Activated naive CD4-positive, alpha-beta T cell treated with anti-CD3 and anti-CD28 coated beads for 36 hours (primary cell): ENCODE data around the gene GCC2. TPM values are rescaled to one million over a fixed set of nuclear protein-coding genes. Genes with fewer than 3 reads are reported as not detected.
"Not testable (repeated sequence)": the region's sequence is repeated elsewhere in the genome, so short reads cannot be mapped to it uniquely, and the experiment has no call there.

ENCODE experiments used
- CTCF ChIA-PET: fragments of 350-600 bp; sonication (Branson Sonifier 250); formaldehyde crosslinking; loops from one replicate; lab custom pipeline; 2021; ENCODE audit warnings: antibody characterized with exemption; lab: Charles Lee
- DNase-seq: peaks from one replicate; pipeline ENCODE4 v3.0.0-alpha.2; 2020
- H3K27ac Mint-ChIP-seq: one replicate; pipeline ENCODE4 v1.8.0; 2021; ENCODE audit warnings: mild to moderate bottlenecking, mixed read lengths
- H3K27me3 Mint-ChIP-seq: one replicate; pipeline ENCODE4 v1.8.0; 2021; ENCODE audit warnings: low read depth, mixed read lengths
- H3K36me3 Mint-ChIP-seq: one replicate; pipeline ENCODE4 v1.8.0; 2021; ENCODE audit warnings: low read depth, mixed read lengths
- H3K4me1 Mint-ChIP-seq: one replicate; pipeline ENCODE4 v1.8.0; 2021; ENCODE audit warnings: low read depth, mixed read lengths
- H3K4me3 Mint-ChIP-seq: one replicate; pipeline ENCODE4 v1.8.0; 2021; ENCODE audit warnings: mild to moderate bottlenecking, moderate library complexity, mixed read lengths
- H3K9me3 Mint-ChIP-seq: one replicate; pipeline ENCODE4 v1.8.0; 2021; ENCODE audit warnings: mixed read lengths
- intact Hi-C: fragments of 100-400 bp; cut with micrococcal nuclease; formaldehyde crosslinking; loops from one replicate; pipeline ENCODE4 v1.15.1; 2023
- total RNA-seq, 2 experiments: library from RNA; stranded (reverse); gene quantifications; one replicate each; pipeline ENCODE4 v1.2.3, GENCODE V29; 2021

Gene GCC2
- total RNA-seq, 2 experiments from 2014 or later, result 33.5 to 39.4 TPM

- H3K4me1 Mint-ChIP-seq, result peaks cover 25% of the 10 kb centered on the region
- CTCF ChIA-PET, result interaction anchor here (0.6 to 1.3 kb wide), 3 partner anchors 136 to 189 kb away, joined by 3 read pairs; no protein-coding TSS in a partner anchor
- H3K36me3 Mint-ChIP-seq, result peaks cover 13% of the 10 kb centered on the region
- intact Hi-C loops, result loop anchor here (2.0 to 5.0 kb wide), 4 partner anchors 137 to 585 kb away; partner anchors contain the start of gene RANBP2
- no peaks in the 10 kb centered on the region for H3K27me3 Mint-ChIP-seq
- peak overlapping the region; percentile 91 for H3K27ac Mint-ChIP-seq
- H3K9me3 Mint-ChIP-seq, result peaks cover 2% of the 10 kb centered on the region
- H3K4me3 Mint-ChIP-seq, result peak overlapping the region; percentile 87
- DNase-seq, result no peak
Measured at GRCh38 chr2:108447947-108448677, 894 bp upstream of the GCC2 start.

DNA sequence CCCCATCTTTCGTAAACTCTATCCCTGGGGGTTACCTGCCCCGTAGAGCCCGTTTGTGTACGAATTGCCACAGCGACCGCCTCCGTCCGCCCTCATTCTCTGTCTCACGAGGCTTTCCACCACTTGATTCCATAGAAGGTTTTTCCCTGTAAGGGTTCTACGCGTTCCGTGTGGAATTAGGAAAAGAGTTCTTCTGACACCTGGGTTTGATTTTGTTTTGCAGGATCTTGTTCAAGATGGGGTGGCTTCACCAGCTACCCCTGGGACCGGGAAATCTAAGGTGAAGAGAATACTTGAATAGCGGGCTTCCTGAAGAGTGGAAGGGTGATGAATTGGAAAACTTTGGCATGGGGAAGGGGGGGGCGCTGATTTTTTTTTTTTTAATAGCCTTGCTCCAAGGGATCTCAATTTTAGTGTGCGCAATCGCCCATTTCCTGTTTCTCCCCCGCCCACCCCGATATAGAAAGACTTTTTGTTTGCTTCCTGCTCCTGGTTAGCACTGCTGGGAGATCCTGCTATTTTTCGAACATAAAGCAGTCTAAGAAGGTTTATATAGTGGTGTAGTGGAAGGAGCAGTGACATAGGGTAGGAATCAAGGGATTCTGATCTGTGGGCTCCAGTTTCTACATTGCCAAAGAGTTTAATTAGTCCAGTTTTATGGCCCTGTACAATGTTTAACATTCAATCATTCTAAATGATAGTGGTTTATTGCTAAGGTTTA, 564 bp downstream of the GCC2 start:
- peak overlapping the region; percentile 91 for H3K27ac Mint-ChIP-seq
- H3K4me1 Mint-ChIP-seq, result peaks cover 28% of the 10 kb centered on the region
- CTCF ChIA-PET, result interaction anchor here (1.3 kb wide), 1 partner anchor 188 kb away, joined by 3 read pairs; no protein-coding TSS in a partner anchor
- no peaks in the 10 kb centered on the region for H3K9me3 Mint-ChIP-seq
- peak overlapping the region; percentile 87 for H3K4me3 Mint-ChIP-seq
- DNase-seq, result peak; percentile 64
- no peaks in the 10 kb centered on the region for H3K27me3 Mint-ChIP-seq
- intact Hi-C loops, result loop anchor here (1.0 to 5.0 kb wide), 8 partner anchors 9 to 583 kb away; partner anchors contain the start of genes LIMS1 and RANBP2
- H3K36me3 Mint-ChIP-seq, result peaks cover 22% of the 10 kb centered on the region

DNA sequence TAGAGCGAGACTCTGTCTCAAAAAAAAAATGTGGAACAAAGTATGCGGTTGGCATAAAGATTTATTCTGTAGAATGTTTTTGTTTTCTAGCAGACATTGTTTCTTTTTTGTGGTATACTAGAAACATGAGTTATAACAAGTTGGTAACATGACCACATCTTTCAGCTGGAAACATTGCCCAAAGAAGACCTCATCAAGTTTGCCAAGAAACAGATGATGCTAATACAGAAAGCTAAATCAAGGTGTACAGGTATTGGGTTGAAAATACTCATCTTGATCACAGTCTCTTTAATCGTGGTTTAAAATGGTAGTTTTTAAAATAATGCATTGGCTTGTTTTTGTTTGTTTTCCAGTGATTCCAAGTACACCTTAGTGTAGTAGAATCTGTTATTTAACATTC, 1.9 kb downstream of the GCC2 start:
- H3K4me3 Mint-ChIP-seq, result no peak overlapping the region
- intact Hi-C loops, result loop anchor here (1.0 kb wide), 1 partner anchor 7 kb away; no protein-coding TSS in a partner anchor
- no peak for DNase-seq
- peaks cover 2% of the 10 kb centered on the region for H3K9me3 Mint-ChIP-seq
- H3K4me1 Mint-ChIP-seq, result peaks cover 28% of the 10 kb centered on the region
- no peaks in the 10 kb centered on the region for H3K27me3 Mint-ChIP-seq
- CTCF ChIA-PET, result no interaction called here
- peaks cover 35% of the 10 kb centered on the region for H3K36me3 Mint-ChIP-seq
- H3K27ac Mint-ChIP-seq, result peak overlapping the region; percentile 31

GRCh38 chr2:108451976-108452375, 3.0 kb downstream of the GCC2 start:
- peaks cover 45% of the 10 kb centered on the region for H3K36me3 Mint-ChIP-seq
- intact Hi-C loops, result no loop called here
- no peak for DNase-seq
- H3K27ac Mint-ChIP-seq, result peak overlapping the region; percentile 37
- CTCF ChIA-PET, result no interaction called here
- peaks cover 32% of the 10 kb centered on the region for H3K4me1 Mint-ChIP-seq
- H3K9me3 Mint-ChIP-seq, result peaks cover 2% of the 10 kb centered on the region
- H3K27me3 Mint-ChIP-seq, result no peaks in the 10 kb centered on the region
- H3K4me3 Mint-ChIP-seq, result no peak overlapping the region

DNA sequence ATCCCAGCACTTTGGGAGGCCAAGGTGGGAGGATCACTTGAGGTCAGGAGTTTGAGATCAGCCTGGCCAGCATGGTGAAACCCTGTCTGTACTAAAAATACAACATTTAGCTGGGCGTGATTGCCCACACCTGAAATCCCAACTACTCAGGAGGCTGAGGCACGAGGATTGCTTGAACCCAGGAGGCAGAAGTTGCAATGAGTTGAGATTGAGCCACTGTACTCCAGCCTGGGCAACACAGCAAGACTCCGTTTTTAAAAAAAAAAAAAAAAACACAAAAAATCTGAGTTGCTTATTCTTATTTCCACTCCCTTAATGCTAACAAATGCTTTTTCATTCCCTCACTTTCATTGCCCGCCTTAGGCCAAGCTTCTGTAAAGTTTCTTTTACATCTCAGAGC, 4.5 kb downstream of the GCC2 start:
- H3K27ac Mint-ChIP-seq, CTCF ChIA-PET, DNase-seq, H3K27me3 Mint-ChIP-seq, H3K4me3 Mint-ChIP-seq, intact Hi-C loops: not testable (repeated sequence)
- Mint-ChIP-seq H3K4me1 (peaks cover 41% of the 10 kb centered on the region), H3K9me3 (peaks cover 11% of the 10 kb centered on the region), H3K36me3 (peaks cover 61% of the 10 kb centered on the region)

- H3K4me3 Mint-ChIP-seq, result no peak overlapping the region
- no peak overlapping the region for H3K27ac Mint-ChIP-seq
- peaks cover 47% of the 10 kb centered on the region for H3K4me1 Mint-ChIP-seq
- DNase-seq, result no peak
- intact Hi-C loops, result no loop called here
- peaks cover 11% of the 10 kb centered on the region for H3K9me3 Mint-ChIP-seq
- H3K27me3 Mint-ChIP-seq, result no peaks in the 10 kb centered on the region
- CTCF ChIA-PET, result no interaction called here
- H3K36me3 Mint-ChIP-seq, result peaks cover 66% of the 10 kb centered on the region
Measured at GRCh38 chr2:108454440-108454839, 5.4 kb downstream of the GCC2 start.

DNA sequence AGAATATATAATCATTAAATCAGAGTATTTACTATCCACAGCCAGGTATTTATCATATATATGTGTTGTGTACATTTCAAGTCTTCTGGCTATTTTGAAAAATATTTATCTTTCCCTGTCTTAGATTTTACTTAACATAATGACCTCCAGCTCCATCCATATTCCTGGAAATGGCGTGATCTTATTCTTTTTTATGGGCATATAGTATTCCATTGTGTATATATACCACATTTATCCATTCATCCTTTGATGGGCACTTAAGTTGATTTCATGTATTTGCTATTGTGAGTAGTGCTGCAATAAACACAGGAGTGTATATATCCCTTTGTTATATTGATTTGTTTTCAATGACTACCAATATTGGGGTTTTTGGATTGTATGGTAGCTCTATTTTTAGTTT, 6.6 kb downstream of the GCC2 start:
- H3K27ac Mint-ChIP-seq, result no peak overlapping the region

GRCh38 chr2:108458082-108458481, 9.1 kb downstream of the GCC2 start:
- Mint-ChIP-seq H3K36me3 (peaks cover 75% of the 10 kb centered on the region), H3K9me3 (peaks cover 11% of the 10 kb centered on the region), H3K4me1 (peaks cover 40% of the 10 kb centered on the region), H3K4me3 (no peak overlapping the region), H3K27ac (no peak overlapping the region), H3K27me3 (no peaks in the 10 kb centered on the region)
- DNase-seq, result no peak
- CTCF ChIA-PET, result no interaction called here
- intact Hi-C loops, result loop anchor here (1.0 kb wide), 1 partner anchor 8 kb away; no protein-coding TSS in a partner anchor

More for the DNA sequence above, 6.6 kb downstream of the GCC2 start:
- Mint-ChIP-seq H3K27me3 (no peaks in the 10 kb centered on the region), H3K36me3 (peaks cover 71% of the 10 kb centered on the region), H3K4me3 (no peak overlapping the region), H3K9me3 (peaks cover 11% of the 10 kb centered on the region), H3K4me1 (peaks cover 47% of the 10 kb centered on the region)
- CTCF ChIA-PET, result no interaction called here
- no peak for DNase-seq
- intact Hi-C loops, result no loop called here

- Mint-ChIP-seq H3K4me1 (peaks cover 35% of the 10 kb centered on the region), H3K27me3 (no peaks in the 10 kb centered on the region), H3K27ac (peak overlapping the region; percentile 37), H3K36me3 (peaks cover 80% of the 10 kb centered on the region), H3K4me3 (no peak overlapping the region), H3K9me3 (peaks cover 11% of the 10 kb centered on the region)
- no peak for DNase-seq
- CTCF ChIA-PET, result interaction anchor here (0.7 to 1.0 kb wide), 3 partner anchors 11 to 40 kb away, joined by 3 to 4 read pairs (median 3); no protein-coding TSS in a partner anchor
- intact Hi-C loops, result no loop called here
Measured at GRCh38 chr2:108459441-108459840, 10.4 kb downstream of the GCC2 start.

DNA sequence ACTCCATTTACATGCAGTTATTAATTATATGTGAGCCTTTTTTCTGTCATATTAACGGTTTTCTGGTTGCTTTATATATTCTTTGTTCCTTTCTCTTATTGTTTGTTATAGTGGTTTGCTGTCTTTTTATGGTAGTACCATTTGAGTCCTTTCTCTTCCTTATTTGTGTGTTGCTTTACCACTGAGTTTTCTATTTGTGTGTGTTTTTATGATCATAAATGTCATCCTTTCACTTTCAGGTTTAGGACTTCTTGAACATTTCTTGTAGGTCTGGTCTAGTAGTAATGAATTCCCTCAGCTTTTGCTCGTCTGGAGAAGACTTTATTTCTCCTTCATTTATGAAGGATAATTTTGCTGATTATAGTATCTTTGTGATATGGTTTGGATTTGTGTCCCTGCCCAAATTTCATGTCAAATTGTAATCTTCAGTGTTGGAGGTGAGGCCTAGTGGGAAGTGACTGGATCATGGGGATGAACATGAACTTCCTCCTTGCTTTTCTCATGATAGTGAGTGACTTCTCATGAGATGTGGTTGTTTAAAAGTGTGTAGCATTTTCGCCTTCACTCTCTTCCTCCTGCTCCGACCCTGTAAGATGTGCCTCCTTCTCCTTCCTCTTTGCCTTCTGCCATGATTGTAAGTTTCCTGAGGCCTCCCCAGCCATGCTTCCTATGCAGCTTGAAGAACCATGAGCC, 11.5 kb downstream of the GCC2 start:
- H3K4me1 Mint-ChIP-seq, result peaks cover 39% of the 10 kb centered on the region

GRCh38 chr2:108477099-108477498, 28.1 kb downstream of the GCC2 start:
- intact Hi-C loops, result loop anchor here (1.0 kb wide), 1 partner anchor 28 kb away; the partner anchor contains the start of gene GCC2
- DNase-seq, result no peak
- CTCF ChIA-PET, result no interaction called here
- Mint-ChIP-seq H3K27me3 (no peaks in the 10 kb centered on the region), H3K4me3 (no peak overlapping the region), H3K9me3 (no peaks in the 10 kb centered on the region), H3K27ac (peak overlapping the region; percentile 70), H3K4me1 (peaks cover 7% of the 10 kb centered on the region), H3K36me3 (peaks cover 35% of the 10 kb centered on the region)

More for the DNA sequence above, 11.5 kb downstream of the GCC2 start:
- Mint-ChIP-seq H3K4me3 (no peak overlapping the region), H3K36me3 (peaks cover 74% of the 10 kb centered on the region), H3K27me3 (no peaks in the 10 kb centered on the region), H3K9me3 (peaks cover 11% of the 10 kb centered on the region), H3K27ac (peak overlapping the region; percentile 38)
- intact Hi-C loops, result no loop called here
- DNase-seq, result no peak
- CTCF ChIA-PET, result no interaction called here

GRCh38 chr2:108485253-108485652, 36.2 kb downstream of the GCC2 start:
- no peaks in the 10 kb centered on the region for H3K9me3 Mint-ChIP-seq
- CTCF ChIA-PET, result no interaction called here

More at GRCh38 chr2:108485253-108485652, 36.2 kb downstream of the GCC2 start:
- no peak overlapping the region for H3K27ac Mint-ChIP-seq
- H3K4me1 Mint-ChIP-seq, result peaks cover 6% of the 10 kb centered on the region
- intact Hi-C loops, result no loop called here
- peaks cover 32% of the 10 kb centered on the region for H3K36me3 Mint-ChIP-seq
- H3K4me3 Mint-ChIP-seq, result no peak overlapping the region
- DNase-seq, result no peak
- no peaks in the 10 kb centered on the region for H3K27me3 Mint-ChIP-seq
